IMR-90 (cell line): ENCODE measurements around the gene RIPOR2. TPM values are rescaled to one million over a fixed set of nuclear protein-coding genes. Genes with fewer than 3 reads are reported as not detected.
A peak's percentile ranks its signal among the peaks of the same experiment; 100 is the strongest.

Experiments used
- ATAC-seq: fragments of 200-7000 bp; cut with Tn5 transposase; 2 replicates; pipeline ENCODE4 v1.9.1; 2020; ENCODE audit warnings: low read depth, mild to moderate bottlenecking, moderate library complexity
- BruUV-seq: library from RNA; stranded (reverse); fragments of 400-500 nt; replicated peaks from 2 replicates; lab custom pipeline; 2021; lab: Mats Ljungman, UMichigan
- CTCF ChIA-PET: fragments of 300-600 bp; formaldehyde crosslinking; extraction: SDS; loops from one replicate; lab custom pipeline; 2021; ENCODE audit warnings: antibody characterized with exemption; lab: Yijun Ruan, JAX
- POLR2A ChIA-PET: fragments of 300-600 bp; sonication (Branson Sonifier 250); formaldehyde crosslinking; loops from one replicate; lab custom pipeline; 2022; ENCODE audit warnings: antibody characterized with exemption; ENCODE audit not compliant: unreplicated experiment; lab: Charles Lee
- DNase-seq: peaks from one replicate; pipeline ENCODE4 v3.0.0; 2013
- H2AFZ ChIP-seq: replicated peaks from 2 replicates; pipeline ENCODE3; 2013; ENCODE audit warnings: low read length, mild to moderate bottlenecking; ENCODE audit not compliant: poor library complexity
- H2AK5ac ChIP-seq: 2 replicates; pipeline ENCODE4 v1.6.1; 2013; ENCODE audit warnings: low read depth, low read length, inconsistent platforms
- H2AK9ac ChIP-seq: replicated peaks from 2 replicates; pipeline ENCODE3; 2013; ENCODE audit warnings: mild to moderate bottlenecking, low read depth, low read length, moderate library complexity; ENCODE audit not compliant: poor library complexity
- H2BK120ac ChIP-seq: 2 replicates; pipeline ENCODE4 v1.6.1; 2013; ENCODE audit warnings: low read depth, low read length, inconsistent platforms
- H2BK15ac ChIP-seq: 3 replicates; pipeline ENCODE4 v1.6.1; 2013; ENCODE audit warnings: low read depth, low read length, inconsistent platforms
- H2BK20ac ChIP-seq: 2 replicates; pipeline ENCODE4 v1.6.1; 2013; ENCODE audit warnings: low read depth, mild to moderate bottlenecking, inconsistent platforms, low read length, moderate library complexity
- H2BK5ac ChIP-seq: 2 replicates; pipeline ENCODE4 v1.6.1; 2013; ENCODE audit warnings: mild to moderate bottlenecking, low read depth, low read length, inconsistent platforms; ENCODE audit not compliant: poor library complexity, severe bottlenecking
- H3K14ac ChIP-seq: replicated peaks from 2 replicates; pipeline ENCODE4 v1.6.1; 2013; ENCODE audit warnings: low read depth, low read length, inconsistent platforms
- H3K18ac ChIP-seq: 2 replicates; pipeline ENCODE4 v1.6.1; 2013; ENCODE audit warnings: low read depth, low read length, control low read depth
- H3K23ac ChIP-seq: 2 replicates; pipeline ENCODE4 v1.6.1; 2013; ENCODE audit warnings: low read depth, low read length, inconsistent platforms
- H3K27ac ChIP-seq: 2 replicates; pipeline ENCODE4 v1.5.1; 2013; ENCODE audit warnings: mild to moderate bottlenecking, control low read depth, low read length; ENCODE audit not compliant: insufficient read depth
- H3K27me3 ChIP-seq: 2 replicates; pipeline ENCODE4 v1.6.1; 2013; ENCODE audit warnings: low read length; ENCODE audit not compliant: control insufficient read depth, insufficient read depth
- H3K36me3 ChIP-seq: 2 replicates; pipeline ENCODE4 v1.6.1; 2013; ENCODE audit warnings: low read length, mixed read lengths; ENCODE audit not compliant: control insufficient read depth, insufficient read depth
- H3K4ac ChIP-seq: 2 replicates; pipeline ENCODE4 v1.6.1; 2013; ENCODE audit warnings: low read depth, low read length, inconsistent platforms
- H3K4me1 ChIP-seq: 2 replicates; pipeline ENCODE4 v1.6.1; 2013; ENCODE audit warnings: low read length, mixed read lengths; ENCODE audit not compliant: control insufficient read depth, insufficient read depth
- H3K4me2 ChIP-seq: 2 replicates; pipeline ENCODE4 v1.6.1; 2013; ENCODE audit warnings: low read depth, mild to moderate bottlenecking, control low read depth, low read length, moderate library complexity
- H3K4me3 ChIP-seq: 2 replicates; pipeline ENCODE4 v1.5.1; 2013; ENCODE audit warnings: low read depth, mild to moderate bottlenecking, control low read depth, low read length, moderate library complexity; ENCODE audit not compliant: insufficient read depth
- H3K56ac ChIP-seq: 2 replicates; pipeline ENCODE4 v1.6.1; 2013; ENCODE audit warnings: low read length, inconsistent platforms; ENCODE audit not compliant: insufficient read depth; ENCODE audit errors: extremely low read depth
- H3K79me1 ChIP-seq, 2 experiments: 2 replicates each; pipeline ENCODE4 v1.6.1; 2013; ENCODE audit warnings: low read length in 2 of 2, inconsistent platforms in 1 of 2, low read depth in 1 of 2
- H3K9ac ChIP-seq: 2 replicates; pipeline ENCODE4 v1.6.1; 2013; ENCODE audit warnings: low read depth, low read length, control low read depth
- H3K9me1 ChIP-seq: 2 replicates; pipeline ENCODE4 v1.6.1; 2013; ENCODE audit warnings: low read length, inconsistent platforms; ENCODE audit not compliant: insufficient read depth
- H3K9me3 ChIP-seq: 2 replicates; pipeline ENCODE4 v1.6.1; 2013; ENCODE audit warnings: low read length; ENCODE audit not compliant: control insufficient read depth, insufficient read depth
- H4K20me1 ChIP-seq: 2 replicates; pipeline ENCODE4 v1.6.1; 2013; ENCODE audit warnings: low read length, inconsistent platforms; ENCODE audit not compliant: insufficient read depth
- H4K5ac ChIP-seq: 2 replicates; pipeline ENCODE4 v1.6.1; 2013; ENCODE audit warnings: mild to moderate bottlenecking, low read depth, low read length, control low read depth
- H4K8ac ChIP-seq, 2 experiments: 2 replicates each; pipeline ENCODE4 v1.6.1; 2013; ENCODE audit warnings: low read depth in 2 of 2, low read length in 2 of 2, control low read depth in 1 of 2, inconsistent platforms in 1 of 2
- H4K91ac ChIP-seq: 2 replicates; pipeline ENCODE4 v1.6.1; 2013; ENCODE audit warnings: low read depth, low read length, inconsistent platforms; ENCODE audit not compliant: insufficient read depth
- BHLHE40 ChIP-seq: fragments of 150-350 bp; IDR thresholded peaks from 2 replicates; pipeline ENCODE4 v1.6.1; 2016; ENCODE audit warnings: mild to moderate bottlenecking, low read depth, low read length
- CEBPB ChIP-seq: IDR thresholded peaks from 2 replicates; pipeline ENCODE4 v1.6.1; 2012; ENCODE audit warnings: low read depth, low read length, improper control_type of control experiment
- CHD1 ChIP-seq: IDR thresholded peaks from 2 replicates; pipeline ENCODE4 v1.6.1; 2012; ENCODE audit warnings: low read depth, low read length, improper control_type of control experiment
- FOS ChIP-seq: fragments of 150-350 bp; IDR thresholded peaks from 2 replicates; pipeline ENCODE4 v1.6.1; 2016; ENCODE audit warnings: low read depth, low read length
- MAFK ChIP-seq: IDR thresholded peaks from 2 replicates; pipeline ENCODE4 v1.6.1; 2012; ENCODE audit warnings: low read depth, low read length, improper control_type of control experiment
- MAZ ChIP-seq: IDR thresholded peaks from 2 replicates; pipeline ENCODE4 v1.6.1; 2012; ENCODE audit warnings: low read depth, mild to moderate bottlenecking, low read length, improper control_type of control experiment, moderate library complexity, borderline replicate concordance
- RAD21 ChIP-seq: IDR thresholded peaks from 2 replicates; pipeline ENCODE4 v1.6.1; 2012; ENCODE audit warnings: low read length, improper control_type of control experiment
- RCOR1 ChIP-seq: IDR thresholded peaks from 2 replicates; pipeline ENCODE4 v1.6.1; 2012; ENCODE audit warnings: mild to moderate bottlenecking, low read length, improper control_type of control experiment; ENCODE audit not compliant: insufficient replicate concordance
- RFX5 ChIP-seq: IDR thresholded peaks from 2 replicates; pipeline ENCODE4 v1.8.0; 2012; ENCODE audit warnings: low read depth, mild to moderate bottlenecking, low read length, moderate library complexity
- SMC3 ChIP-seq: fragments of 150-350 bp; IDR thresholded peaks from 2 replicates; pipeline ENCODE4 v1.6.1; 2016; ENCODE audit warnings: low read depth, mild to moderate bottlenecking, antibody characterized with exemption, low read length, moderate library complexity
- WGBS, 2 experiments: methylation state at CpG; one replicate each; pipeline versions ENCODE4 v1.1.5 to v1.1.7; 2013; ENCODE audit warnings: missing lambda C conversion rate in 2 of 2; ENCODE audit not compliant: insufficient read length in 1 of 2; ENCODE audit errors: extremely low coverage in 2 of 2; 5-methylcytosine and 5-hydroxymethylcytosine counted together
- dilution Hi-C: fragments of 300-500 bp; cut with HindIII; formaldehyde crosslinking; loops from one replicate; pipeline ENCODE4 v1.14.3; 2018; ENCODE audit warnings: low sequenced_read_pairs; ENCODE audit not compliant: unreplicated experiment
- in situ Hi-C: fragments of 300-500 bp; cut with MboI; formaldehyde crosslinking; loops from 3 replicates; pipeline ENCODE4 v1.14.3; 2019; ENCODE audit warnings: low sequenced_read_pairs, inconsistent platforms, mixed read lengths
- intact Hi-C: fragments of 100-400 bp; cut with micrococcal nuclease; formaldehyde crosslinking; loops from 2 replicates; pipeline ENCODE4 v1.10.0; 2022
- polyA plus RNA-seq, 3 experiments: library from polyadenylated mRNA; depleted of rRNA; stranded (reverse); fragments of >200 nt; gene quantifications; 2 replicates each; pipeline ENCODE4 v1.2.3, GENCODE V29; 2012; ENCODE audit warnings: low replicate concordance in 1 of 3
- total RNA-seq: library from RNA; depleted of rRNA; stranded (reverse); fragments of >200 nt; gene quantifications from 2 replicates; pipeline ENCODE4 v1.2.3, GENCODE V29; 2012
- TF ChIP-seq, protein P1 (sequence below): fragments of 150-350 bp; IDR thresholded peaks from 2 replicates; pipeline ENCODE4 v1.6.1; 2017; ENCODE audit warnings: mild to moderate bottlenecking, antibody characterized with exemption, low read length, low read depth
- TF ChIP-seq, protein P2 (sequence below): fragments of 150-350 bp; IDR thresholded peaks from 2 replicates; pipeline ENCODE4 v1.6.1; 2016; ENCODE audit warnings: low read depth, mild to moderate bottlenecking, low read length, moderate library complexity, borderline replicate concordance
- TF ChIP-seq, protein P3 (sequence below): conservative IDR thresholded peaks from 2 replicates; pipeline ENCODE4 v1.5.1; 2012; ENCODE audit warnings: mild to moderate bottlenecking, low read depth, low read length, improper control_type of control experiment

Gene RIPOR2
- total and polyA plus RNA-seq, 2 of the 4 experiments (the other 2 are of a cell fraction), result 1.1 to 1.2 TPM

DNA sequence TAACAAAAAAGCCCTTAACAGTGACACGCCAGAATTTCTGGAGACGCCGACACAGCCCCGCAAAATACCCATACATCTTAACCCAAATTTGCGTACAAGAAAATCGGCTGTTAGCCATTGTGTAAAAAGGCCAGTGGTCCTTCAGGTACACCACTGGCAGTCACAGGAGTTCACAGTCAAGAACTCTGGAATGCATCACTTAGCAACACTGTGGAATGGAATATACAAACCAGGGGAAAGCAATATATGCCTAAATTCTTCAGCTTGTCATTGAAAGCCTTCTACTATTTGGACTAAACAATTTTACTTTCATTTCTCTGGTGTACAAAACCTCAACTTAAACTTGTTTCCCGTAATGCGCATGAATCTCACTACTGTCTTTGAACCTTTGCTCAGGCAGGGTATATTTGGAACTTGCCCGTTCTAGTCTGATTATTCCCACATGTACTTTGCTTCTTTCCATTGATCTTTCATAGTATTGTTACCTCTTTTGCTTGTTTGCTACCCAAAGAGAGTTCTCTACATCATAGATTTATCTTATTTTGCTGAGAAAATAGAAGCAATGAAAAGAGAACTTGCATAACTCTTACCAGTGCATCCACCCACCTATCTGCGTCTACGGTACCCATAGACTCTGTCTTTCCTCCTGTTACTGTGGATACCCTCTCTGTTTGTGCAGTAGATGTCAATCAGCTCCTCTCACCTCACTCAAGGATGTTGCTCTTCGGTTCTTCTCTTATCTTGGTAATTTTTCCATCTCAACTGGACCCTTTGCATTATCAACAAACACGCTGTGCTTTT, 136.8 kb downstream of the RIPOR2 start, which contains the start of gene ARMH2:
TSS of gene ARMH2 (minus strand) at position 178 of the 801 bp plus-strand sequence. CDS start at position 118, 60 bp downstream.
- in situ Hi-C loops, result no loop called here
- no peak within 1 kb of the TSS; the same call in 1 of the 2 replicates for H4K5ac ChIP-seq
- WGBS, 2 experiments, result 68% methylated on average over 4 of the region's 13 CpGs; no CpG with 5 or more reads in 1 of the 2 experiments
- no peak within 1 kb of the TSS; the same call in 1 of the 2 replicates for H3K14ac ChIP-seq
- peak within 1 kb of the TSS; percentile 51; the same call in 1 of the 2 replicates for H3K4me2 ChIP-seq
- no peak within 1 kb of the TSS for H3K4me3 ChIP-seq
- H2BK120ac ChIP-seq, result no peak within 1 kb of the TSS
- no peak within 1 kb of the TSS for H3K4ac ChIP-seq
- DNase-seq (peak; percentile 45), ATAC-seq (peak; percentile 62)
- no peak within 1 kb of the TSS for H2AFZ ChIP-seq
- no peaks in the 10 kb centered on the region for H3K27me3 ChIP-seq
- intact Hi-C loops, result loop anchor here (5.0 kb wide), 1 partner anchor 33 kb away; no protein-coding TSS in a partner anchor
- no peak within 1 kb of the TSS for H2AK5ac ChIP-seq
- no peak within 1 kb of the TSS for H2BK20ac ChIP-seq
- H3K9me1 ChIP-seq, result no peaks in the 10 kb centered on the region
- H3K4me1 ChIP-seq, result peaks cover 10% of the 10 kb centered on the region
- ChIA-PET POLR2A (no interaction called here), CTCF (no interaction called here)
- dilution Hi-C loops, result no loop called here
- no peak within 1 kb of the TSS for H2BK5ac ChIP-seq
- no peaks in the 10 kb centered on the region for H3K9me3 ChIP-seq
- H2AK9ac ChIP-seq, result no peak within 1 kb of the TSS
- H2BK15ac ChIP-seq, result no peak within 1 kb of the TSS
- H4K8ac ChIP-seq, result no peak within 1 kb of the TSS
- no peaks in the 10 kb centered on the region for H3K36me3 ChIP-seq
- TF ChIP-seq RAD21, result no peak
- TF ChIP-seq MAZ, result no peak
- TF ChIP-seq SMC3, result no peak
- TF ChIP-seq CEBPB, result no peak
- TF ChIP-seq FOS, result no peak
- no peak for TF ChIP-seq RFX5
- TF ChIP-seq, protein P1, sequence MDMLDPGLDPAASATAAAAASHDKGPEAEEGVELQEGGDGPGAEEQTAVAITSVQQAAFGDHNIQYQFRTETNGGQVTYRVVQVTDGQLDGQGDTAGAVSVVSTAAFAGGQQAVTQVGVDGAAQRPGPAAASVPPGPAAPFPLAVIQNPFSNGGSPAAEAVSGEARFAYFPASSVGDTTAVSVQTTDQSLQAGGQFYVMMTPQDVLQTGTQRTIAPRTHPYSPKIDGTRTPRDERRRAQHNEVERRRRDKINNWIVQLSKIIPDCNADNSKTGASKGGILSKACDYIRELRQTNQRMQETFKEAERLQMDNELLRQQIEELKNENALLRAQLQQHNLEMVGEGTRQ, result no peak
- TF ChIP-seq BHLHE40, result no peak
- no peak for TF ChIP-seq MAFK
- TF ChIP-seq RCOR1, result no peak
- TF ChIP-seq, protein P2, sequence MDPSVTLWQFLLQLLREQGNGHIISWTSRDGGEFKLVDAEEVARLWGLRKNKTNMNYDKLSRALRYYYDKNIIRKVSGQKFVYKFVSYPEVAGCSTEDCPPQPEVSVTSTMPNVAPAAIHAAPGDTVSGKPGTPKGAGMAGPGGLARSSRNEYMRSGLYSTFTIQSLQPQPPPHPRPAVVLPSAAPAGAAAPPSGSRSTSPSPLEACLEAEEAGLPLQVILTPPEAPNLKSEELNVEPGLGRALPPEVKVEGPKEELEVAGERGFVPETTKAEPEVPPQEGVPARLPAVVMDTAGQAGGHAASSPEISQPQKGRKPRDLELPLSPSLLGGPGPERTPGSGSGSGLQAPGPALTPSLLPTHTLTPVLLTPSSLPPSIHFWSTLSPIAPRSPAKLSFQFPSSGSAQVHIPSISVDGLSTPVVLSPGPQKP, result no peak
- no peak for TF ChIP-seq CHD1
- TF ChIP-seq, protein P3, sequence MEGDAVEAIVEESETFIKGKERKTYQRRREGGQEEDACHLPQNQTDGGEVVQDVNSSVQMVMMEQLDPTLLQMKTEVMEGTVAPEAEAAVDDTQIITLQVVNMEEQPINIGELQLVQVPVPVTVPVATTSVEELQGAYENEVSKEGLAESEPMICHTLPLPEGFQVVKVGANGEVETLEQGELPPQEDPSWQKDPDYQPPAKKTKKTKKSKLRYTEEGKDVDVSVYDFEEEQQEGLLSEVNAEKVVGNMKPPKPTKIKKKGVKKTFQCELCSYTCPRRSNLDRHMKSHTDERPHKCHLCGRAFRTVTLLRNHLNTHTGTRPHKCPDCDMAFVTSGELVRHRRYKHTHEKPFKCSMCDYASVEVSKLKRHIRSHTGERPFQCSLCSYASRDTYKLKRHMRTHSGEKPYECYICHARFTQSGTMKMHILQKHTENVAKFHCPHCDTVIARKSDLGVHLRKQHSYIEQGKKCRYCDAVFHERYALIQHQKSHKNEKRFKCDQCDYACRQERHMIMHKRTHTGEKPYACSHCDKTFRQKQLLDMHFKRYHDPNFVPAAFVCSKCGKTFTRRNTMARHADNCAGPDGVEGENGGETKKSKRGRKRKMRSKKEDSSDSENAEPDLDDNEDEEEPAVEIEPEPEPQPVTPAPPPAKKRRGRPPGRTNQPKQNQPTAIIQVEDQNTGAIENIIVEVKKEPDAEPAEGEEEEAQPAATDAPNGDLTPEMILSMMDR, result no peak
- no peaks in the 10 kb centered on the region for H3K79me1 ChIP-seq
- no peak within 1 kb of the TSS for H3K27ac ChIP-seq
- H3K56ac ChIP-seq, result no peak within 1 kb of the TSS
- H3K9ac ChIP-seq, result no peak within 1 kb of the TSS
- H4K91ac ChIP-seq, result no peak within 1 kb of the TSS
- no TSS peak for BruUV-seq
- H4K20me1 ChIP-seq, result no peaks in the 10 kb centered on the region
- H3K23ac ChIP-seq, result no peak within 1 kb of the TSS
- H3K18ac ChIP-seq, result no peak within 1 kb of the TSS
